HG03575 (cell line): ENCODE measurements around the gene BANP.

ENCODE experiments used
- ATAC-seq: cut with Tn5 transposase; IDR thresholded peaks from one replicate; pipeline ENCODE4 v1.9.1; 2021; ENCODE audit not compliant: unreplicated experiment, insufficient number of reproducible peaks, low FRiP score; ENCODE audit errors: extremely low read depth

The BANP gene

DNA sequence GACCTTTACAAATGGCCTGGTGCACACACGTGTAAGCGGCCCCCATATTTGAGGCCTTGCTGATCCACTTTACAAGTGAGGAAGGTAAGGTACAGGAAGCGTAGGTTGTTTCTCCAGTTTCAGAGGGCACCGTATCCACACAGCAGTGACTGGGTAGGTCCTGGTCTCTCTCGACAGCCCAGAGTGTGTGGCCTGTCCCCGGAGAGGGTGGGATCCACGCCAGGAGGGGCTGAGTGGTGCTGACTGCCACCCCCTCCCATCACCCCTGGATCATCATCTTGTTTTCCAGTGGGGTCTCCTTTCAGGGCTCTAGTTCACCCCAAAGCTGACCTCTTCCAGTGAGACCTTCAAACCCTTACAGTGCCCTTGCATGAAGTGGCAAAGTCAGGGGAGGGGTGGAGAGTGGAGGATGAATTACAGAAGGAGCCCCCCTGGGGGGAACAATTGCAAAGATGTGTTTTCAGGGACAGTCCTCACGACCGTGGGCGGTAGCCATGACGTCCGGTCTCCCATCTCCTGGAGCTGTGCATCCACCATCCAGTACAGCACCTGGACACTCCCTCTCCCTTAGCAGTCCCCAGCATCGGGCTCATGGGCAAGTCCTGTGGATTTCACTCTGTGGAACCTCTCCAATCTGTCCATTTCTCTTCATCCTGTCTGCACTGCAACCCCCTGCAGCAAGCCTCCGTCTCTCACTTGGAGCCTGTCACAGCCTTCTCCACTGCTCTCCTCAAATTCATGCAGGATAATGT lies 4.5 kb upstream of the BANP start:
- no peak for ATAC-seq

DNA sequence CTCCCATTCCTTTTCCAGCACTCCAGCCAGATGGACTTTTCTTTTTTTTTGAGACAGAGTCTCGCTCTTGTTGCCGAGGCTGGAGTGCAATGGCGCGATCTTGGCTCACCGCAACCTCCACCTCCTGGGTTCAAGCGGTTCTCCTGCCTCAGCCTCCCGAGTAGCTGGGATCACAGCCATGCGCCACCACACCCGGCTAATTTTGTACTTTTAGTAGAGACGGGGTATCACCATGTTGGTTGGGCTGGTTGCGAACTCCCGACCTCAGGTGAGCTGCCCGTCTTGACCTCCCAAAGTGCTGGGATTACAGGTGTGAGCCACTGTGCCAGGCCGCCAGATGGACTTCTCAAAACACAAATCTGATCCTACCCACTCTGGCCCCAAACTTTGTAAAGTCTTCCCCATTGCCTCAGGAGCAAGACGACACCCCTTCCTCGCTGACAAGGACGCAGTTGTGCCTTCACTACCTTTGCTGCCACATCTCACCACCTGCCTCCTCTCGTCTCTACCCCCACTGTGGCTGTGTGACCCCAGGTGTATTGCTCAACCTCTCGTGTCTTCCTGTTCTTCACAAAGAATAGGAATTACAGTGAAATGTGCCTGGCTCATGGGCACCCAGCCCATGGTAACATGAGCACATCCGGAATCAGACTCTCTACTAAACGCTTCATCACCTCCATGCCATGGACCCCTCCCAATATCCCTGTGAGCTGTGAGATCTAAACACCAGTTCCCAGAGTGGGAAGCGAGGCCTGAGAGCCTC lies 3.7 kb upstream of the BANP start:
- no peak for ATAC-seq

DNA sequence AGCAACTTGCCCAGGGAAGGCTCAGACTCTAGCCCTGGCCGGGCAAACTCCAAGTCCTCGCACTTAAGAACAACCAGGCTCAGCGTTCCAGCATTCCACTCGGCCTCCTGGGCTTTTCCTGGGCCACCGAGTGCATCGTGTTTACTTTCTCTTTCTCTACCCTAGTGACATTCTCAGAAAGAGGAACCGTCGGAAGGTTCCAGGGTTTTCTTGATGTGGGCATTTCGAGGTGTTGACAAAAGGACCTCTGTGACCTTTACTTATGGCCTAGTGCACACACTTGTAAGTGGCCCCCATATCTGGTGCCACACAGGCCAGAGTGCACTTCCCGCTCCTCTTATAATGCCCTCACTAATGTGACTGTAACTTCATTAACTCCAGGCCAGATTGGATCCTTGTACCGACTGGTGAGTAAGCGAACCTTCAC lies 3.1 kb upstream of the BANP start:
- no peak for ATAC-seq

DNA sequence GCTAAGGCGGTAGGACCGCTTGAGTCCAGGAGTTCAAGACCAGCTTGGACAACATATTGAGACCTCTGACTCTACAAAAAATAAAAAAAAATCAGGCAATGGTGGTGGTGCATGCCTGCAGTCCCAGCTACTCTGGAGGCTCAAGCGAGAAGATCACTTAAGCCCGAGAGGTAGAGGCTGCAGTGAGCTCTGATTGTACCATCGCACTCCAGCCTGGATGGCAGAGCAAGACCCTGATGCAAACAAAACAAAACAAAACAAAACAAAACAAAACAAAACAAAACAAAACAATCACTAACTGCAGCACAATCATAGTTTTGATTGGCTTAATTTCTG lies 2.5 kb upstream of the BANP start:
- ATAC-seq = no peak

DNA sequence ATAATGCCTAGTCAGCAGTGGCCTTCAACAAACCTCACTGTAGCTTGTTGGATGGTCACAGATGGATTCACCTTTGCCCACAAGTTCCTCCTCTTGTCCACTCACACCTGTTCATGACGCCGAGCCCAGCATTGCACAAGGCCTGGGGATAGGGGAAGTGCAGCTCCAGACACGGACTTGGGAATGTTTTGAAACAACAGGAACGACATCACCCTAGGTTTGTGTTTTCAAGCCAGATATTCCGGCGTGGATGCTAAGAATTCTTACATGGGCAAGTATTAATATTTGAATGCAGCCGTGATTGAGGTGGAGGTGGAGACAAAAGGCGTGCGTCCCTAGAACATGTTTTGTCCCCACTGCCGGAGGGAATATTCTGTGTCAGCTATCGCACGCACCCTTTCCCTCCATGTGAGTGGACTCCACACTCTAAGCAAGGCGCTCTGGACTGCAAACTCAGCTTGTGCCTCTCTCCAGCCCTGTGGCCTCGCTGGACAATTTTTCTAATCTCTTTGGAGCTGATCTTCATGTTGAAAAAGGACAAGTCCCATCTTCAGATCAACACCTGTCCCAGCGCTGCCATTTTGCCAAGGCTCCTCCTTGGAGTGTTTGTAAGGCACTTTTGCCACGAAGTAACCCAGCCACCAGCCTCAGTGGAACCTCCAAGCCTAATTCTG lies 2.0 kb upstream of the BANP start:
- no peak for ATAC-seq

DNA sequence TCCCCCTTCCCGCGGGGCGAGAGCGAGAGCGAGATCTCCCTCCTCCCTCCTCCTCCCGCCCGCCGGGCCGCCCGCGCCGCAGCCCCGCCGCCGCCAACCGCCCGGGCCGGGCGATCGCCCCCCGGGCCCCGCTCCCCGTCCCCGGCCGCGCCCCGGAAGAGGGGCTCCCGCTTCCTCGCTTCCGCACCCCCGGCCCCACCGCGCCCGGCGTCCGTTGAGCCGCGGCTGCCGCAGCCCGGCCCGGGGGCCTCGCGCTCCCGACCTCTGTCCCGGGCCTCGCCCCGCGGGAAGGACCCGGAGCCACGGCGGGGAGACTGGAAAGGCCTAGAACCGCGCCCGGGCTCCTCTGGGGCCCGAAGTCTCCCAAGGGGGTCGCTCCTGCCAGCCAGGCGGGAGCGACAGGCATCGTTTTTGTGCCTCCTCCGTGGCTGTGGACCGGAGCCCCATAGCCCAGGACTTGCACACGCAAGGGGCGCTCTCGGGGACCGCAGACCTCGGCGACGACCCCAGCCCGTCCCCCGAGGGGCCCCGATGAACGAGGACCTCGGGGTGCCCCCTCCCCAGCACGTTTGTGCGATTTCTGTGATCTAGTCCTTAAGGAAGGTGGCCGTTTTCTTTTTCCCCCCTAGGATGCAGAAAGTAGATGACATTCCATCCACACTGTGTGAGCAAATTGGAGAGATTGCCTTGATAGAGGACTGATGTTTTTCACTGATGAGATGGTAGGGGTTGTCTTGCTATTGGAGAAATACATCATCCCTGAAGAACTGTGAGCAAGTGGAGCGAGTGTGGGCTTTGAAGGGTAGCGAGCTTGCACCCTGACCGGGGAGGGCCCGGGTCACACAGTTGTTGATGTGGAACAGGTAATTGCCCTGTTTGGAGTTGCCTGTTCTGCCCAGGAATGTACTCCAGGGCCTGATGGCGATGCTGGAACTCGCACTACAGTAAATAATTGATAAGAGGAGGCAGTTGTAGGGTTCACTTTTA lies 611 bp downstream of the BANP start:
- no peak for ATAC-seq

DNA sequence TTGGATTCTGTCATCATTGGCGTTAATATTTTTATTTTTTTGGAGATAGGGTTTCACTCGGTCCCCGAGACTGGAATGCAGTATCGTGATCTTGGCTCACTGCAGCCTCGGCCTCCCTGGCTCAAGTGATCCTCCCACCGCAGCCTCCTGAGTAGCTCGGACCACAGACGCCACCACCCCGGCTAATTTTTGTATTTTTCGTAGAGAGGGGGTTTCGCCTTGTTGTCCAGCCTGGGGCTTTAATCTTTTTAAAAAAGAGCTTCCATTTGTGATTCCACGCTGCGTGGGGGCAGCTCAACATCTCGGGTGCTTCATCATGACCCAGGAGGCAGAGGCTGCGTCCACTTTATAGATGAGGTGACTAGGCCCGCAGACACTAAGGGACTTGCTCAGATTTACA lies 1.5 kb downstream of the BANP start:
- no peak for ATAC-seq

DNA sequence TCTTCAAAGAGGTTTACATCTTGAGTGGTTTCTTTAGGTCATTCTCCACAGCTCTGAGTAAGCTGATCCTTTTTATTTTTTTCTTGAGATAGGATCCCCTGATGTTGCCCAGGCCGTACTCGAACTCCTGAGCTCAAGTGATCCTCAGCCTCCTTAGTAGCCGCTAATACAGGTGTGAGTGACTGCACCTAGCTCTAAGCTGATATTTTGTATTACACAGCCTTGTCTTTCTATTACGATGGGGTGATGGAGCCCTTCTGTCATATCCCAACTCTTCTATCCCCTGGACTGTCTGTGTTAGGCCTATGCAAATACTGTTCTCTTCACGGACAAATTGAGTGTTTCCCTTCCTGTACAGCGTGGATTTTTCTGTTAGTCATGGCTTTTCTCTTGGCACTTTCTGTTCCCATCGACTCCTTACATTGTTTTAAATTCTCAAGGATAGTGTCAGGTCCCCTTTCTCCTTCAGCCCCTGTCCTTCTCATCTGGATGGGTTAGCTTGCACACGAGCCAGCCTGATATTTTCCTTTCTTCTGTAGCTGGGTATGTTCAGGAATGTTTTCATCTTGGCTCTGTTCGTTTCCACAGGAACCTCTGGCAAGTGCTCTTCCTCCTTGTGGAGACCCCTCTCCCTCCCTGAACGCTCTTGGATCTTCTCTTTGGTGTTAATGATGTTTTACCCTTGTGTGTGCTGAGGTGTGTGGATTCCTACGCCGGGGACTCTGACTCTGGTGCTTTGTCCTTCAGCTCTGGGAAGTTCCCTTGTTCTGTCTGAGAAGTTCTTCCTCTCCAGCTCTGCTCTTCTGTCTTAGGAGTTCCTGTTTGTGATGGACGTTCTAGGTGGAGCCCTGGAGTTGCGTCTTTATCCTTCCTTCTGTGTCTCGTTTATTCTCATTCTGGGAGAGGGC lies 2.3 kb downstream of the BANP start:
- no peak for ATAC-seq

DNA sequence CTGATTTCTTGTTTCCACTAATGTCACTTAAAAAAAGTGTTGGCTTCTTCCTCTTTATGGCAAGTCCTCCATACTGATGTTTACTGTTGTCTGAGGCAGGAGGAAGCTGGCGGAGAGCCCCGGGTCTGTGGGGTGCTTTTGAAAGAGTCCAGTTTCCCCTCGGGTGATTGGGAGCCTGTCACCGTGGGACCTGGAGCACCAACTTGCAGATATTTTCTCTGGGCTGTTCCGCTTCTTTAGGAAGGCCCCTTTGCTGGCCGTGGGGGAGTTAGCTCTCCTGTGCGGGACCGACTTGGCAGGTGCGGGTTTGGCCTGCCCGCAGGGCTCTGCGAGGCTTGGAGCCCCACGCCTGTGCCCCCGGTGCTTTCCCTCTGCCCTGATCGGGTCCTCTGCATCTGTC lies 3.1 kb downstream of the BANP start:
- ATAC-seq = no peak

DNA sequence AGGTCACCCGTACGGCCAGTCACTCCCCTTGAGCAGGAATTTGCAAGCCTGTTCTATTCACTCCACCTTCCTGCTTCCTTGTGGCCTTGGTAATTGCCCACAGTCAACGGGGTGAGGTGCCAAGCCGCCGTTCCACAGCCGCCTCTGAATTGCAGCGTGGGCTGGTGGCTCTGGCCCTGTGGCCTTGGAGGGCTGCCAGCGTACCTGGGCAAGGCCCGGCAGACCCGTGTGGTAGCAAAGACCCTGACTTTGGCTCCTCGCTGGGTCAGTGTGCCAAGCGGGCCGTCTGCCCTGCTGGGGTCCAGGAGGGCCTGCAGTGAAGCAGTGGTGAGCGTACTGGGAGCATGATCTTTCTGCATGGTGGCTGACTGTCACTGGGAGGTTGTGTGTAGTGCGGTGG lies 3.6 kb downstream of the BANP start:
- no peak for ATAC-seq

DNA sequence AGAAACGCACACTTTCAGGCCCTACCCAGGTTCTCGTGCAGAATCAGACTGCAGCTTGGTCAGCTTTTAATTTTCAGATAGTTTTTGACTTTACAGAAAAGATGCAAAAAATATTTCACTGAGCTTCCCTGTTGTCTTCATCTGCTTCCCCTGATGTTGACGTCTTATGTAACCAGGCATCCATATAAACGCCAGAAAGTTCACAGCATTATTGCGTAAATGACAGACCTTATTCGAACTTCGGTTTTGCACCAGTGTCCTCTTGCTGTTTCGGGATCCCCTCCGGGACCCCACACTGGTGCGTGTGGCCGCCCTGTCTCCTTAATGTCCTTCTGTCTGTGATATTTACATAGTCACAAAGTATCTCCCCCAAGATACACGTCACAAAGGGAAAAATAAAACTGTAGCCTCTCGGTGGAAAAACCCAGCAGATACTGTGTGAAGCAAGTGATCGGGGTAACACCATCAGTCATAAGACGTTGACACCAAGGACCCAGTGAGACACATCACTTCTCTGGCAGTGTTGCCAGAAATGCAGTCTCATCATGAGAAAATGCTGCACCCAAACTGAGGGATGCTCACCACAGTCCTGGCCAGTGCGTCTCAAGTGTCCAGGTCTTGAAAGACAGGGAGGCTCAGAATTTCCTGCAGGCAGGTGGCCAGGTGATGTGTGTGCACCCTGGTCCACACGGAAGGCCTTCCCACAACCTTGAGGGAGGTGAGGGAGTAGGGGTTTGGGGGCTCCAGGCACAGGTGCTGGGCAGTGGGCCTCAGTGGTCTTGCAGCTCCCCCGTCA lies 4.3 kb downstream of the BANP start:
- no peak for ATAC-seq

DNA sequence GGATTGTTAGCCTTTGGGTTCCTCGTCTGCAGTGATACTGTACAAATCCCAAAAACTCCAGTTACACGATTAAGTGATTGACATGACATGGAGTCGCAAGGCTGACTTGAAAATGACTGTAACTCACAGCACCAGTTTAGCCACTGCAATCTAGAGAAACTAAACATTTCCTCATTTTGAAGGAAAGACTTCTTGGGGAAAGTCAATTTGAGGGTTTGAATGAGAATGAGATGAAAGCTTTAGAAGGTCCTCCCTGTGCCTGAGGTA lies 4.8 kb downstream of the BANP start:
- no peak for ATAC-seq

DNA sequence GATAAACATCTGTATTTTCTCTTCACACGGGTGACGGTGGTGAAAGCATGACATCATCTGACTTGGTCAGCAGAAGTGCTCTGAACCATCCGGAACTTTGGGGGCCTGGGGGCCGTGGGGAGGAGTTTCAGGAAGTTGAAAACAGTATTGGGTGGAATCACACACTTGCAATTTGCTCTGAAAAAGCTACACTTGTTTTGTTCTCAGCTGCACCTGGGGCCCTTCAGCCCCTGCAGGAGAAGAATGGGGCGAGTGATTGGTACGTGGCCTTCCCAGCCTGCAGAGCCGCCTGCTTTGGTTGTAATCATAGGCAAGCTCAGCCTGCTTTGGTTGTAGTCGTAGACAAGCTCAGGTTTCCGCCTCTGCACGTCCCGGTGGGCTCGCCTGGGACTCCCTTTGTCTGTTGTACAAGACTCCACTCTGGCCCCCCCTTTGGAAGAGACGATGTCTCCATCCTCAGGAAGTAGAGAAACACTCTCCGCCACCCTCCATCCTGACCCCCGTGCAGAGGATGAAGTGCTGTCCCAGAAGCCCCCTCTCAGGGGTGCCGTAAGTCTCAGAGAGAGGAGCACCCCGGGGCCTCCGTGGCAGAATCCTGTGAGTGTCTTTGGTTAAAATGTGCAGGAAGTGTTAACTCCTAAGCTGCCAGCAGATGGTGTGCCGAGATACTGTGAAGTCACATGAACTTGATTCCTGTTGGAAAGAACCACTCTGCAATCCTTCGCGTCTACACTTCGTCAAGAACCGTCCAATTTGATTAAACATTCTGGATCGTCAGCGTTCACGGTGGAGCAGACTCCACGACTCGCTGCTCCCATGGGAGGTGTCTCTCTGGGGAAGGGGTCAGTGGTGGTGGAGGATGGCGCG lies 5.4 kb downstream of the BANP start:
- no peak for ATAC-seq

DNA sequence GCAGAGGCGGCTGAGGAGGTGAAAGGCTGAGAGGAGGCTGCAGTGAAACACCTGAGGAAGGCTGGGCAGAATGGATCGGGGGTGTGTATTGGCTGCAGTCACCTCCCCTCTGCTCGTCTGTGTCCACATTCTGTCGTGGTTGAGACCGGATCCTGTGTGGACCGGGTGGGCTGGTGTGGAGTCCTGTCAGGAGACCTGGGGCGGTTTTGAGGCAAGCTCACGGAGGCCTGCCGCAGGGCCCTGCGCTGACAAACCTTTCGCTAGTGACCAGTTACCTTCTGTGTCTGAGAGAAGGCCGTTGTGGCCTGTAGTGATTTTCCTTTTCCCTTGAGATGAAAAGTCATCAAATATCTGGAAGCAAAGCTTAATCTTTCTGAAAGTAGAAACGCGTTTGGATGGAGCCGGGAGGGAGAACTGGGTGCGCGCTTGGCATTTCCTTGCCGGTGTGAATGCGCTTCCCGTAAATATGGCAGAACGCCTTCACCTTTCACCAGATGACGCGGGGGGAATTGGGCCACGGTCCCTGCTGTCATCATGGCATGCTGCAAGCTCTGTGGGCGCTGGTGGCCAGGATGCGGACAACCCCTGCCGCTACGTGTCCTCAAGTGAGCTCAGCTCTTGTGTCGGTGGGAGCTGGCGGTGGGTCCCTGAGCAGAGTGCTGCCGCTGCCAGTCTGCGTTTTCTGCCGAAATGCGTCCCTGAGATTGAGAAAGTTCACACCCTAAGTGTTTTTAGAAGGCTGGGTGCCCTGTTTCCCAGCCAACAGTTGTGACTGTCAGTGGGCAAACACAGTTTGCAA lies 6.3 kb downstream of the BANP start:
- no peak for ATAC-seq

DNA sequence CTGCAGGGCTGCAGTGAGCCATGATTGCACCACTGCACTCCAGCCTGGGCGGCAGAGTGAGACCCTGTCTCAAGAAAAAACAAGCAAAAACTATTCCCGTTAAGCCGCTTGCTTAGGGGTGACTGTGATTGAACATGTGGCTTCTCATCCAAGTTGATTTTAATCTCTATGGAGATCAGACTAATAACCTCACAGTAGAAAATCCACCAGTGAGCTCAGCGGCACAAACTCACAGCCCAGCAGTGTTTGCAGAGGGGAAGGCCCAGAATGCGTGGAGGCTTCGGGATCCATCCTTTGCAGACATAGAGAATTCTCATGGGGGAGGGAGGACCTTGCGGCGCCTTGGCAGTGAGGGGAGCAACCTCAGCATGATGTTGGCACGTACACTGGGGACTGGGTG lies 7.4 kb downstream of the BANP start:
- no peak for ATAC-seq

DNA sequence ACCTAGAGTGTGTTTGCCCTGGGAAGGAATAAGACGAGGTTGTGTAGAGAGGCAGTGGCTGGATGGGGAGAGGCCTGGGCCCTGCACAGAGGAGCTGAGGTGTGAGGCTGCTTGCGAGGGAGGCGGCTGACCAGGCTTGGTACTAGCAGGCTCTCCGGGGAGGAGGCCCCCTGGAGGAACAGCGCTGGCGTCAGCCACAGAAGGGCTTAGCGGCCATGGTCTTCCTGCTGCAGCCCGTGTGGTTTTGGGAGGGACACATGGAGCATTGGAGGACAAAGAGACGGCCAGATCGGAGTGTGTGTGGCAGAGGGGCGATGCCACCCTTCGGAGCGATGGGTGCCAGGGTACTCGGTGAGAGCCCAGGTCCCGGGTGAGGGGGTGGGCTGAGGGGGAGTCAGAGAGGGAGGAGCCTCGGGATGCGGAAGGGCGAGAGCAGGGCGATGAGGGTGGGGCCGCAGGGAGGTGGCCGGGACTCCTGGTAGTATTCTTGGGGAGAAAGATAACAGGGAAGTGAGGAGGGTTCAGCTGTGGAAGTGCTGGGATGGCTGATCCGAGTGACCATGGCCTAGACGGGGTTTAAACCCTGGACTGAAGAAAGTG lies 8.3 kb downstream of the BANP start:
- ATAC-seq = no peak
